HG02884 (cell line): ENCODE data around the gene ZNF618.

Experiments
- ATAC-seq: cut with Tn5 transposase; IDR thresholded peaks from one replicate; pipeline ENCODE4 v1.9.1; 2021; ENCODE audit warnings: mild to moderate bottlenecking, moderate library complexity; ENCODE audit not compliant: unreplicated experiment

The ZNF618 gene

GRCh38 chr9:113932906-113933584, 56.9 kb downstream of the ZNF618 start:
- no peak for ATAC-seq

- ATAC-seq: no peak
Measured at GRCh38 chr9:113933671-113934070, 57.6 kb downstream of the ZNF618 start.

GRCh38 chr9:113934167-113934828, 58.2 kb downstream of the ZNF618 start:
- ATAC-seq: no peak

- ATAC-seq: no peak
Measured at GRCh38 chr9:113934829-113935676, 58.9 kb downstream of the ZNF618 start.

GRCh38 chr9:113935677-113936380, 59.7 kb downstream of the ZNF618 start:
- no peak for ATAC-seq

GRCh38 chr9:113940077-113940476, 64.0 kb downstream of the ZNF618 start:
- no peak for ATAC-seq

- no peak for ATAC-seq
Measured at GRCh38 chr9:113941056-113941455, 64.9 kb downstream of the ZNF618 start.

GRCh38 chr9:113941526-113941925, 65.4 kb downstream of the ZNF618 start:
- no peak for ATAC-seq

GRCh38 chr9:113943112-113944009, 67.3 kb downstream of the ZNF618 start:
- ATAC-seq: no peak

GRCh38 chr9:113945784-113946183, 69.7 kb downstream of the ZNF618 start:
- no peak for ATAC-seq

- ATAC-seq: no peak
Measured at GRCh38 chr9:113946496-113947115, 70.5 kb downstream of the ZNF618 start.

GRCh38 chr9:113947941-113948340, 71.8 kb downstream of the ZNF618 start:
- no peak for ATAC-seq

- no peak for ATAC-seq
Measured at GRCh38 chr9:113948891-113949570, 72.9 kb downstream of the ZNF618 start.

- no peak for ATAC-seq
Measured at GRCh38 chr9:113949571-113950078, 73.5 kb downstream of the ZNF618 start.

GRCh38 chr9:113950195-113951031, 74.3 kb downstream of the ZNF618 start:
- ATAC-seq: no peak

- ATAC-seq: no peak
Measured at GRCh38 chr9:113951032-113951372, 74.9 kb downstream of the ZNF618 start.

GRCh38 chr9:113952676-113953075, 76.6 kb downstream of the ZNF618 start:
- no peak for ATAC-seq

GRCh38 chr9:113953531-113953930, 77.4 kb downstream of the ZNF618 start:
- ATAC-seq: no peak
